ENCODE results near the gene ERCC4. TPM values are rescaled to one million over a fixed set of nuclear protein-coding genes. Genes with fewer than 3 reads are reported as not detected.

The ERCC4 gene
- total and polyA plus RNA-seq, 2 experiments from 2014 or later = 5.4 to 21.6 TPM

DNA sequence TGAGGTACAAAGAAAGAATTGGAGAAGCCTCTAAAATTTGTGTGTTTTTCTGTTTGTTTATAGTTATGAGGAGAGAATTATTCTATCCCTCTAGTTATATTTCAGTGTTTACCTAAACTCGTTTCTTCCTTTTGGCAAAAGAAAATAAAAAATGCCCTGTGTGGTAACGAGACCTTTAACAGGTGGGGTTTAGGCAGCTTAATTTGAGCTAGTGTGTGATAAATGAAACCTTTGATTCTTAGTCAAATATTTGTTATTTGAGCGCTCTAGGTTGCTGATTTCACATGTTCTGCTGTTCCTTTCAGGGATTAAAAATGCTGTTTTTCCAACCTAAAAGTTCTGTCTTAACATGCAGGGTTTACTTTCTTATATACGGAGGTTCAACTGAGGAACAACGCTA lies 17.5 kb downstream of the ERCC4 start:
- no peaks in the 10 kb centered on the region for H3K79me2 ChIP-seq (replicated peaks; ENCODE audit: insufficient read depth)
- H2AFZ ChIP-seq = no peak overlapping the region
- no peak overlapping the region for H3K27ac Mint-ChIP-seq
- H3F3A ChIP-seq (replicated peaks; ENCODE audit: low read depth) = no peaks in the 10 kb centered on the region
- H3K4me1 ChIP-seq (ENCODE audit: insufficient read depth) = no peaks in the 10 kb centered on the region
- H3K27me3 Mint-ChIP-seq (ENCODE audit: insufficient read depth, low read depth, poor library complexity) = peaks cover 2% of the 10 kb centered on the region
- H3K4me2 ChIP-seq = no peak overlapping the region
- H3K9me3 Mint-ChIP-seq = no peaks in the 10 kb centered on the region
- TF ChIP-seq NANOG (IDR thresholded peaks at IDR 0.05; ENCODE audit: borderline replicate concordance) = no peak
- TF ChIP-seq ZNF331 (CRISPR knock-in tag; IDR thresholded peaks at IDR 0.05; ENCODE audit: low read depth) = no peak
- no peak for TF ChIP-seq ZNF114 (CRISPR knock-in tag; IDR thresholded peaks at IDR 0.05)
- no peak for TF ChIP-seq POLR2AphosphoS5 (IDR thresholded peaks at IDR 0.05; ENCODE audit: low read depth)
- TF ChIP-seq, protein P1, sequence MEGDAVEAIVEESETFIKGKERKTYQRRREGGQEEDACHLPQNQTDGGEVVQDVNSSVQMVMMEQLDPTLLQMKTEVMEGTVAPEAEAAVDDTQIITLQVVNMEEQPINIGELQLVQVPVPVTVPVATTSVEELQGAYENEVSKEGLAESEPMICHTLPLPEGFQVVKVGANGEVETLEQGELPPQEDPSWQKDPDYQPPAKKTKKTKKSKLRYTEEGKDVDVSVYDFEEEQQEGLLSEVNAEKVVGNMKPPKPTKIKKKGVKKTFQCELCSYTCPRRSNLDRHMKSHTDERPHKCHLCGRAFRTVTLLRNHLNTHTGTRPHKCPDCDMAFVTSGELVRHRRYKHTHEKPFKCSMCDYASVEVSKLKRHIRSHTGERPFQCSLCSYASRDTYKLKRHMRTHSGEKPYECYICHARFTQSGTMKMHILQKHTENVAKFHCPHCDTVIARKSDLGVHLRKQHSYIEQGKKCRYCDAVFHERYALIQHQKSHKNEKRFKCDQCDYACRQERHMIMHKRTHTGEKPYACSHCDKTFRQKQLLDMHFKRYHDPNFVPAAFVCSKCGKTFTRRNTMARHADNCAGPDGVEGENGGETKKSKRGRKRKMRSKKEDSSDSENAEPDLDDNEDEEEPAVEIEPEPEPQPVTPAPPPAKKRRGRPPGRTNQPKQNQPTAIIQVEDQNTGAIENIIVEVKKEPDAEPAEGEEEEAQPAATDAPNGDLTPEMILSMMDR (conservative IDR thresholded peaks at IDR 0.05; ENCODE audit: low read depth in 2 of 2) = no peak
- no peak for TF ChIP-seq STAT1 (IDR thresholded peaks at IDR 0.05; ENCODE audit: unreplicated experiment)
- TF ChIP-seq EZH2phosphoT487 (IDR thresholded peaks at IDR 0.05; ENCODE audit: unreplicated experiment) = no peak
- TF ChIP-seq CREB1 (CRISPR knock-in tag; IDR thresholded peaks at IDR 0.05; ENCODE audit: low read depth) = no peak
- no peak for TF ChIP-seq JUNB (IDR thresholded peaks at IDR 0.05; ENCODE audit: unreplicated experiment)
- TF ChIP-seq, protein P2, sequence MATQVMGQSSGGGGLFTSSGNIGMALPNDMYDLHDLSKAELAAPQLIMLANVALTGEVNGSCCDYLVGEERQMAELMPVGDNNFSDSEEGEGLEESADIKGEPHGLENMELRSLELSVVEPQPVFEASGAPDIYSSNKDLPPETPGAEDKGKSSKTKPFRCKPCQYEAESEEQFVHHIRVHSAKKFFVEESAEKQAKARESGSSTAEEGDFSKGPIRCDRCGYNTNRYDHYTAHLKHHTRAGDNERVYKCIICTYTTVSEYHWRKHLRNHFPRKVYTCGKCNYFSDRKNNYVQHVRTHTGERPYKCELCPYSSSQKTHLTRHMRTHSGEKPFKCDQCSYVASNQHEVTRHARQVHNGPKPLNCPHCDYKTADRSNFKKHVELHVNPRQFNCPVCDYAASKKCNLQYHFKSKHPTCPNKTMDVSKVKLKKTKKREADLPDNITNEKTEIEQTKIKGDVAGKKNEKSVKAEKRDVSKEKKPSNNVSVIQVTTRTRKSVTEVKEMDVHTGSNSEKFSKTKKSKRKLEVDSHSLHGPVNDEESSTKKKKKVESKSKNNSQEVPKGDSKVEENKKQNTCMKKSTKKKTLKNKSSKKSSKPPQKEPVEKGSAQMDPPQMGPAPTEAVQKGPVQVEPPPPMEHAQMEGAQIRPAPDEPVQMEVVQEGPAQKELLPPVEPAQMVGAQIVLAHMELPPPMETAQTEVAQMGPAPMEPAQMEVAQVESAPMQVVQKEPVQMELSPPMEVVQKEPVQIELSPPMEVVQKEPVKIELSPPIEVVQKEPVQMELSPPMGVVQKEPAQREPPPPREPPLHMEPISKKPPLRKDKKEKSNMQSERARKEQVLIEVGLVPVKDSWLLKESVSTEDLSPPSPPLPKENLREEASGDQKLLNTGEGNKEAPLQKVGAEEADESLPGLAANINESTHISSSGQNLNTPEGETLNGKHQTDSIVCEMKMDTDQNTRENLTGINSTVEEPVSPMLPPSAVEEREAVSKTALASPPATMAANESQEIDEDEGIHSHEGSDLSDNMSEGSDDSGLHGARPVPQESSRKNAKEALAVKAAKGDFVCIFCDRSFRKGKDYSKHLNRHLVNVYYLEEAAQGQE (IDR thresholded peaks at IDR 0.05; ENCODE audit: unreplicated experiment) = no peak
- TF ChIP-seq EZH2 (IDR thresholded peaks at IDR 0.05; ENCODE audit: low read depth, unreplicated experiment) = no peak
- TF ChIP-seq, protein P3, sequence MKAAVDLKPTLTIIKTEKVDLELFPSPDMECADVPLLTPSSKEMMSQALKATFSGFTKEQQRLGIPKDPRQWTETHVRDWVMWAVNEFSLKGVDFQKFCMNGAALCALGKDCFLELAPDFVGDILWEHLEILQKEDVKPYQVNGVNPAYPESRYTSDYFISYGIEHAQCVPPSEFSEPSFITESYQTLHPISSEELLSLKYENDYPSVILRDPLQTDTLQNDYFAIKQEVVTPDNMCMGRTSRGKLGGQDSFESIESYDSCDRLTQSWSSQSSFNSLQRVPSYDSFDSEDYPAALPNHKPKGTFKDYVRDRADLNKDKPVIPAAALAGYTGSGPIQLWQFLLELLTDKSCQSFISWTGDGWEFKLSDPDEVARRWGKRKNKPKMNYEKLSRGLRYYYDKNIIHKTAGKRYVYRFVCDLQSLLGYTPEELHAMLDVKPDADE (IDR thresholded peaks at IDR 0.05) = no peak
- TF ChIP-seq, protein P4, sequence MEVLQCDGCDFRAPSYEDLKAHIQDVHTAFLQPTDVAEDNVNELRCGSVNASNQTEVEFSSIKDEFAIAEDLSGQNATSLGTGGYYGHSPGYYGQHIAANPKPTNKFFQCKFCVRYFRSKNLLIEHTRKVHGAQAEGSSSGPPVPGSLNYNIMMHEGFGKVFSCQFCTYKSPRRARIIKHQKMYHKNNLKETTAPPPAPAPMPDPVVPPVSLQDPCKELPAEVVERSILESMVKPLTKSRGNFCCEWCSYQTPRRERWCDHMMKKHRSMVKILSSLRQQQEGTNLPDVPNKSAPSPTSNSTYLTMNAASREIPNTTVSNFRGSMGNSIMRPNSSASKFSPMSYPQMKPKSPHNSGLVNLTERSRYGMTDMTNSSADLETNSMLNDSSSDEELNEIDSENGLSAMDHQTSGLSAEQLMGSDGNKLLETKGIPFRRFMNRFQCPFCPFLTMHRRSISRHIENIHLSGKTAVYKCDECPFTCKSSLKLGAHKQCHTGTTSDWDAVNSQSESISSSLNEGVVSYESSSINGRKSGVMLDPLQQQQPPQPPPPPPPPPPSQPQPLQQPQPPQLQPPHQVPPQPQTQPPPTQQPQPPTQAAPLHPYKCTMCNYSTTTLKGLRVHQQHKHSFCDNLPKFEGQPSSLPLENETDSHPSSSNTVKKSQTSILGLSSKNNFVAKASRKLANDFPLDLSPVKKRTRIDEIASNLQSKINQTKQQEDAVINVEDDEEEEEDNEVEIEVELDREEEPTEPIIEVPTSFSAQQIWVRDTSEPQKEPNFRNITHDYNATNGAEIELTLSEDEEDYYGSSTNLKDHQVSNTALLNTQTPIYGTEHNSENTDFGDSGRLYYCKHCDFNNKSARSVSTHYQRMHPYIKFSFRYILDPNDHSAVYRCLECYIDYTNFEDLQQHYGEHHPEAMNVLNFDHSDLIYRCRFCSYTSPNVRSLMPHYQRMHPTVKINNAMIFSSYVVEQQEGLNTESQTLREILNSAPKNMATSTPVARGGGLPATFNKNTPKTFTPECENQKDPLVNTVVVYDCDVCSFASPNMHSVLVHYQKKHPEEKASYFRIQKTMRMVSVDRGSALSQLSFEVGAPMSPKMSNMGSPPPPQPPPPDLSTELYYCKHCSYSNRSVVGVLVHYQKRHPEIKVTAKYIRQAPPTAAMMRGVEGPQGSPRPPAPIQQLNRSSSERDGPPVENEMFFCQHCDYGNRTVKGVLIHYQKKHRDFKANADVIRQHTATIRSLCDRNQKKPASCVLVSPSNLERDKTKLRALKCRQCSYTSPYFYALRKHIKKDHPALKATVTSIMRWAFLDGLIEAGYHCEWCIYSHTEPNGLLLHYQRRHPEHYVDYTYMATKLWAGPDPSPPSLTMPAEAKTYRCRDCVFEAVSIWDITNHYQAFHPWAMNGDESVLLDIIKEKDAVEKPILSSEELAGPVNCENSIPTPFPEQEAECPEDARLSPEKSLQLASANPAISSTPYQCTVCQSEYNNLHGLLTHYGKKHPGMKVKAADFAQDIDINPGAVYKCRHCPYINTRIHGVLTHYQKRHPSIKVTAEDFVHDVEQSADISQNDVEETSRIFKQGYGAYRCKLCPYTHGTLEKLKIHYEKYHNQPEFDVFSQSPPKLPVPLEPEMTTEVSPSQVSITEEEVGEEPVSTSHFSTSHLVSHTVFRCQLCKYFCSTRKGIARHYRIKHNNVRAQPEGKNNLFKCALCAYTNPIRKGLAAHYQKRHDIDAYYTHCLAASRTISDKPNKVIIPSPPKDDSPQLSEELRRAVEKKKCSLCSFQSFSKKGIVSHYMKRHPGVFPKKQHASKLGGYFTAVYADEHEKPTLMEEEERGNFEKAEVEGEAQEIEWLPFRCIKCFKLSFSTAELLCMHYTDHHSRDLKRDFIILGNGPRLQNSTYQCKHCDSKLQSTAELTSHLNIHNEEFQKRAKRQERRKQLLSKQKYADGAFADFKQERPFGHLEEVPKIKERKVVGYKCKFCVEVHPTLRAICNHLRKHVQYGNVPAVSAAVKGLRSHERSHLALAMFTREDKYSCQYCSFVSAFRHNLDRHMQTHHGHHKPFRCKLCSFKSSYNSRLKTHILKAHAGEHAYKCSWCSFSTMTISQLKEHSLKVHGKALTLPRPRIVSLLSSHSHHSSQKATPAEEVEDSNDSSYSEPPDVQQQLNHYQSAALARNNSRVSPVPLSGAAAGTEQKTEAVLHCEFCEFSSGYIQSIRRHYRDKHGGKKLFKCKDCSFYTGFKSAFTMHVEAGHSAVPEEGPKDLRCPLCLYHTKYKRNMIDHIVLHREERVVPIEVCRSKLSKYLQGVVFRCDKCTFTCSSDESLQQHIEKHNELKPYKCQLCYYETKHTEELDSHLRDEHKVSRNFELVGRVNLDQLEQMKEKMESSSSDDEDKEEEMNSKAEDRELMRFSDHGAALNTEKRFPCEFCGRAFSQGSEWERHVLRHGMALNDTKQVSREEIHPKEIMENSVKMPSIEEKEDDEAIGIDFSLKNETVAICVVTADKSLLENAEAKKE (CRISPR knock-in tag; IDR thresholded peaks at IDR 0.05) = no peak
- DNase-seq (ENCODE audit: low spot score) = no peak
- H3K9me2 ChIP-seq (ENCODE audit: insufficient read depth) = no peaks in the 10 kb centered on the region
- no peak overlapping the region for H3K27ac ChIP-seq (ENCODE audit: low read depth)
- peaks cover 20% of the 10 kb centered on the region; the same call in 1 of the 2 replicates for H3K36me3 ChIP-seq (ENCODE audit: insufficient read depth)
- no peaks in the 10 kb centered on the region for H3K27me3 ChIP-seq (ENCODE audit: insufficient read depth)
- H3K4me3 ChIP-seq = no peak overlapping the region
- H3K4me3 Mint-ChIP-seq = no peak overlapping the region
- H3K36me3 Mint-ChIP-seq (ENCODE audit: low read depth) = peaks cover 15% of the 10 kb centered on the region; the same call in 2 of the 3 replicates
- no peaks in the 10 kb centered on the region for H4K20me1 ChIP-seq (replicated peaks; ENCODE audit: insufficient read depth)
- no peaks in the 10 kb centered on the region for H3K4me1 Mint-ChIP-seq
- ATAC-seq = no peak

All from GM23338 (cell line).